ENCODE results near the gene KIF25.

Gene KIF25

DNA sequence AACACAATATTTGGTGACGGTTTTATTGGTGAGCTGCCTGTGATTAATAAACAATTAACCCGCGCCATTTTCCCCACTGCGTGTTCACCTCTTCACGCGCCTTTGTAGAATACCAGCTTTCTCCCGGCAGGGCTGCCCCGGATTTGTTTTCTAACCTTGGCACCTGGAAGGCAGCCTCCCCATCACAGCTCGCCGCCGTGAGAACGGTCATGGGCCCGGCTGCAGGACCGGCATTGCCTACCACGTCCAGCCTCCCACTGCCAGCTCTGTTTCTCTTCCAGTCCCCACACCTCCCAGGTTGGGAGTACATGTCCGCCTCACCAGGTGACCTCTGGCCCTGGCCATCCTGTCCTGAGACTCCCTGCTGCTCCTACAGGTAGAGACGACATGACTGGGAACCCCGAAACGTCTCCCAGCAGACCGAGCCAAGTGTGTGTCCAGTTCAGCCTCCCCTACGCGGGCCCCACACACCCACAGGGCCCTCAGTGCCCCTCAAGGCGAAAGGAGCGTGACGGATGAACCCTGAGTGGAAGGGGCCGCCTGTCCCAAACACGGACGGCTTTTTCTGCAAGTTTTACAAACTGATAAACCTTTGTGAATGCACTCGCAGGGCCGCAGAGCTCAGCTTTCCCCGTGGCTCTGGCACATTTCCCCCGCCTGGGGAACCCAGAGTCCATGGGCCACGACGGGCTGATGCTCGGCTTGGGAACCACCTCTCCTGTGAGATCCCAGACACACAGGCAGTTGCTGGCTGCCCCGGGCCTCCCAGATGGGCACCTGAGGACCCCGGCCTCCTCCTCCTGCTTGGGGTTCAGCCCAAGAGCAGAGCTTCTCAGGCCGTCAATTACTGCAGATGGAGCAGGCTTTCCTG, 55.9 kb downstream of the KIF25 start:
- DNase-seq, result no peak

DNA sequence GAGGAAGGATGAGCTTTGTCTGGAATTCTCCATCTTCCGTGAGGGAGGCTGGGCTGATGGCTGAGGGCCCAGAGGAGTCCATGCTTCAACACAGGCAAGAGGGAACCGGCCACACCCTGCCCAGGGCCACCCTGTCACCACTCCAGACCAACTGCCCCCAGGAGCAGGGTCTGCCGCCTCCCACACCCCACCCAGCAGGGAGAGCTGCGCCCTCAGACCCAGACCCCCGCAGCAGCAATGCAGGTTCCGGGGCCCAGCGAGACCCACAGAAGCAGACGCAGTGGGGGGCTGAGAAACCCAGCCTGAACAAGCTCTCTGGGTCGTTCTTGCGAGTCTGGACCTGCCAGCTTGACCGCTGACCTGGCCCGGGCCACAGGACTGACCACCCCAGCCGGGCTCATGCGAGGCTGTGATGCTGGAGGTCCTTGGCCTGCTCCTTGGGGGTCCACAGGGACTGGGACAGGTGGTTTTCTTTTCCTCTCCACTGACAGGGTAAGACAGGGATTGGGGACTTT, 56.5 kb downstream of the KIF25 start:
- DNase-seq, result no peak

DNA sequence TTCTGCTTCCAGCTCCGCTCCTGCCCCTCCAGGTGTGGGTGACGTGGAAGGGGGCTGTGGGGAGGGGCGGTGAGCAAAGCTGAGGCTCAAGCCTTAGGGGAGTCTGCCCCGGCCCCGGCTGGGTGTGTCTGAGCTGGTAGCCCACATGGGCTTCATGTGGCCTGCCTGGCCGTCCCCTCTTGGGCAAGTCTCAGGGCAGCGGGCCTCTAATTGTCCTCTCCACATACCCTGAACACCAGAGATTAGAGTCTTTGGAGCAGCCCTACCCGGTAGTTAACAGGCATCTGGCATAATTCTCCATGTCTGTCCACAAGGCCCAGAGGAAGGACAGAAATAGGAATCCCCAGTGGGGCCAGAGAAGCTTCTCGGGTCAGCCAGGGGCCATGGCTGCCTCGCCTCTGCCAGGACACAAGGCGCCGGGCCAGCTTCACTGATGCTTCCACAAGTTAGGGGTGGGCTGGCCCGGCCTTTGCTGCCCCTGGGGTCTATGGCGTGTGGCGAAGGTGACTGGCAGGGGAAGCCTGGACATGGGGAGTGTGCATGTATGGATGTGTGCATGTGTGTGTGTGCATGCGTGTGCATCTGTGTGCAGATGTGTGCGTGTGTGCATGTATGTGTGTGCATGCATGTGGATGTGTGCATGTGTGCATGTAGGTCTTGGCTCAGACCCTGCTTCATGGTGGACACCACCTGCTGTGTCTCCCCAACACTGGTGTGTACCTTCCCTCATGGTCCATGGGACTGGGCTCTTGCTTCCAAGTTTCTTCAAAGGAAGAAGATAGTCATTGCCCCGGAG, 57.5 kb downstream of the KIF25 start:
- no peak for DNase-seq

DNA sequence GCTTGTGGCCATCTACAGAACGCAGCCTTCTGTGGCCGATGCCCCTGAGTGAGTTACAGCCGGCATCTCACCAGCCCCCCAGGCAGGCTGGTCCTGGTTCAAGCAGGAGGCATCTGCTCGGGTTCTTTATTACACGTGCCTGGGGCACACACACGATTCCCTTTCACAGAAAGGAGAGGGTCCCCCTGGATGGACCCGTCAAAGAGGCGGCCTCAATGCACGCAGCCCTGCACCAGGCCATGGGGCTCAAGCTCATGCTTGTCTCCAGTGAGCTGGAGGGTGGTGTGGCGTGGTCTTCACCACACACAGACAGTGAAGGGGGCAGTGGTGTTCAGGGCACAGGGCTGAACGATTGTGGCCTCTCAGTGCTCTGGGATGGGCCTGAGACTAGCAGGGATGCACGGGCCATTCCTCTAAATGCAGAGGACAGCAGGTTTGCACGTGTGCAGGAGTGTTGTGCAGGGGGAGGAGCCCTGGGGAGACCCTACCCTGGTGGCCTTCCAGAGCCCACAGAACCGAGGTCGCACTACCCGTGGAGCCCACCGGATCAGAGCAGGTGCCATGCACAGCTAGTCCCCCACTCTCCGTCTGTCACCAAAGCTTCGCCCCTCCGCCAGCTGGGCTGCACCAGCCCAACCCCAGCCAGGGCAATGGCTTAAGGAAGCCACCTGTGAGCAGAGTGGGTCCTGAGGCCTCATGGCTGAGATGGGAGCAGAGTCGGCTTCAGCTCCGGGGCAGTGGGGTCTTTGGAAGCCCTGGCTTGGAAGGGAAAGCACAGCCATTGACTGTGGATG, 58.4 kb downstream of the KIF25 start:
- DNase-seq, result no peak

DNA sequence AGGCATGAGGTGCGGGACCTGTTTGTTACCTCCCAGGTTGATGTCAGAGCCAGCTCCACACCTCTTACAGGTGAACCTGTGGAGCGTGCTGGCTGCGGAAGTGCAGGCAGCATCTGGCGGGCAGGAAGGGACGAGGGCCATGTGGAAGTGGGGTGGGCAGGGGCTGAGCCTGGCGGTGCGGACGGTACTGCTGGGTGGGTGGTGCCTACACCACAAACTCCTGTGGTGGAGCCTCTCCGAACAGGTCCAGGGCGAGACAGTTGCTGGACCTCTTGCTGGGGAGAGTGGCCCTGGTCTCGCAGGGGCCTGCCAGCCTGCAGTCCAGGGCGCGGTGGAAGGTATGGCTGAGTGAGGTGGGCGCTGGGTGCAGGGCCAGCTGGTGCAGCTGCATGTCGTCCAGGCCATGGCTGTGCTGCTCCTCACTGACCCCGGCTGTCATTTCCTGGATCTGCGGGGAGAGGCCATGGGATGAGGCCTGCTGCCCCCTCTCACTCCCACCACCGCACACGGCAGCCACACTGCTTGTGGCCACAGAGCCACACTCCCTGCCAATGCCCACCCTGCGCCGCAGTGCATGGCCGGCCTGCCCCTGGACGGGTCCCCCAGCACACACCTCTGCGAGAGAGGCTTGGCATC, 59.5 kb downstream of the KIF25 start:
- no peak for DNase-seq

DNA sequence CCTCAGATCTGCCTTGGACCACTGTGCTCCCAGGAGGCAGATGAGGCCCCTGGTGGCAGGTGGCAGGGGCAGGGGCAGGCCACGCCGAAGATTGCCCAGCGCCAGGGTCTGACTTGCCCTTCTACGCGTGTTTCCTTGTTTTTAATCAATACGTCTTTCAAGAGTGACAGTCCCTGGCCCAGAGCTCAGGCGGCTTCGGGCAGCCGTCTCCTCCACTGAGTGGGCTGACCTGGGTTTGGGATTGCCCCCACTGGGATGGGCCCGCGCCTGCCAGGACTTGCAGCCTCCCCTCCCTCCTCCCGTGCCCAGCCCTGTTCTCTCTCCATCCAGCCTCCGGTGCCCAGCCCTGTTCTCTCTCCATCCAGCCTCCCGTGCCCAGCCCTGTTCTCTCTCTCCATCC, 60.4 kb downstream of the KIF25 start:
- no peak for DNase-seq

DNA sequence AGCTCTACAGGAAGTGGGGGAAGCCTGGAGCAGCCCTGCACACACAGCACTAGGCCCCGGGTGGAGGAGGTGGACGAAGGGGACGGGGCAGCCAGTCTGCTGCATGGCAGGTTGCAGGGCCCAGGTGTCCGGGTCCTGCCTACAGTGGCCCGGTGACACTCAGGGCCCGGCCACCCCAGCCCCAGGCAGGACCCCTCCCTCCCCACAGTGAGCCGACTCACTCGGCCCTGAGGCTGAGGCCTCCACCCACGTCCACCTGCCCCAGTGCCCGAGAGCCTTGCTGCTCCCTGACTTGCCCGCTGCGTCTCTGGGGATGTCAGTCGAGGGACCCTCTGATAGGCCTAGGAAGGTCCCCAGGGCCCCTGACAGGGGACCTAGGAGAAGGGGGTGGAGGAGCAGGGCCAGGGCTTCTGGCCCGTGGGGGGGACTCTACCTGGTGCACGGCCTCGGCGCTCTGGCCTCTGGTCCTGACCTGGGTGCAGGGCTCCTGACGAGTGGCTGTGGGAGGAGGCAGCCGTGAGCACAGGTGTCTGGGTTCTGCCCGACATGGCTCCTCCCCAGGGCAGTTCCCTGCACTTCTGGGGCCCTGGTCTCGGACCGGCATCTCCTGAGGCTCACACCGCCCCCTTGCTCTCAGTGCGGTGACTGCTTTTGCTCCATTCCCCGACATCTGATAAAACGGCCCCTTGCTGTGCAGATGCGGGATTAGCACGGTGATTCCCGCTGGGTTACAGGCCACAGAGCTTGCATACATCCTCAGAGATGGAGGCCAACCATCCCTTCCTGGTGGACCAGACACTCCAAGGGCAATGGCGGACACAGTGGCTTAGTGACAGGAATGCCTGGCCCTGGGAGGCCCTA, 61.5 kb downstream of the KIF25 start:
- DNase-seq, result no peak

DNA sequence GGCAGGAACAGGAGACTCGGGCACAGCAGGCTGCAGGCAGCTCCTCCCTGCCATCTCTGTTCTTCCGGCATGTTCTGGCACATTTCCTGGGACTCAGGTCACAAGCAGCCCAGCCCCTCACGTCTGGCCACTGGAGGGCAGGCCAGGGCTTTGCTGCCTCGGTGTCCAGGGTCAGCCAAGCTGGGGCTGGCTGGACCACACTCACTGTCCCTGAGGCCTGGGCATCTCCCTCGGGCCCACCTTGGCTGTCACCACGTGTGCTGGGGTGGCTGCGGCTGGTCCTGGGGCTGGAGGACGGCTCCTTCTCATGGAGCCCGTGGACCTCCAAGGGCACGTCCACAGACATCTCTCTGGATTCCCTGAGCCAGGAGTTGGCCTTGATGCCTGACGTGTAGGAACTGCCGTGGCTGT, 63.1 kb downstream of the KIF25 start:
- no peak for DNase-seq

DNA sequence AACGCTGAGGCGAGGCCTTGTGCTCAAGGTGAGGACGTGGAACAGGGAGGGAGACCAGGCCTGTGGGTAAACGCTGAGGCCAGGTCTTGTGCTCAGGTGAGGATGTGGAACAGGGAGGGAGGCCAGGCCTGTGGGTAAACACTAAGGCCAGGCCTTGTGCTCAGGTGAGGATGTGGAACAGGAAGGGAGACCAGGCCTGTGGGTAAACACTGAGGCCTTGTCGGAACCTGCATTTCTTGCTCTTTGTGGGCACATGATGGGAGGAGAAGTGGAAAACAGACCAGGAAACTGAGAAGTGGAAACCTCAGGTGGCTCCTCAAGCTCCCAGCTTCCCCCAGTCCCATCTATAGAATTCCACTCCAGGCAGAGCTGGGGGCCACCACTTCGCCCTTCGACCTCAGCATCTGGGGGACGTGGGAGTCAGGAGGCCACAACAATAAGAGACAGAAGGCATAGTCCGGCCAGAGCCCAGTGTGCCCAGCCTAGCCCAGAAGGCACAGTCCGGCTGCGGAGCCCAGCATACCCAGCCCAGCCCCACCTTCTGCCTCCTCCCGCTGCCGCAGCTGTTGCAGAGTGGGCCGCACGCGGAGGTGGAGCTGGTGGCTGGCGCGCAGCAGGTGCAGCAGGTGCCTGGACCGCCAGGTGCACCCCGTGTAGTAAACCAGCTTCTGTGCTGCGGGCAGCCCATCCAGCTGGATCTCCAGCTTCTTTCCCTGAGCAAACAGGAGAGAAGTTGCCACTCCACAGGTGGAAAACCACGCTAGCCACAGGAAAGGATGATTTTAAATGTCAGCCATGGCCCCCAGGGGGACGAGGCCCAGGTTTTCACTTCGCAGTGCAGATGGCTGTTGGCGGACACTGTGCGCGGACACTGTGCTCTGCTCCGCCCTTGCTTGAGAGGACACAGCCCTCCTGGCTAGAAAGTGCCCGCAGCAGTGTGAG, 64.1 kb downstream of the KIF25 start:
- no peak for DNase-seq

DNA sequence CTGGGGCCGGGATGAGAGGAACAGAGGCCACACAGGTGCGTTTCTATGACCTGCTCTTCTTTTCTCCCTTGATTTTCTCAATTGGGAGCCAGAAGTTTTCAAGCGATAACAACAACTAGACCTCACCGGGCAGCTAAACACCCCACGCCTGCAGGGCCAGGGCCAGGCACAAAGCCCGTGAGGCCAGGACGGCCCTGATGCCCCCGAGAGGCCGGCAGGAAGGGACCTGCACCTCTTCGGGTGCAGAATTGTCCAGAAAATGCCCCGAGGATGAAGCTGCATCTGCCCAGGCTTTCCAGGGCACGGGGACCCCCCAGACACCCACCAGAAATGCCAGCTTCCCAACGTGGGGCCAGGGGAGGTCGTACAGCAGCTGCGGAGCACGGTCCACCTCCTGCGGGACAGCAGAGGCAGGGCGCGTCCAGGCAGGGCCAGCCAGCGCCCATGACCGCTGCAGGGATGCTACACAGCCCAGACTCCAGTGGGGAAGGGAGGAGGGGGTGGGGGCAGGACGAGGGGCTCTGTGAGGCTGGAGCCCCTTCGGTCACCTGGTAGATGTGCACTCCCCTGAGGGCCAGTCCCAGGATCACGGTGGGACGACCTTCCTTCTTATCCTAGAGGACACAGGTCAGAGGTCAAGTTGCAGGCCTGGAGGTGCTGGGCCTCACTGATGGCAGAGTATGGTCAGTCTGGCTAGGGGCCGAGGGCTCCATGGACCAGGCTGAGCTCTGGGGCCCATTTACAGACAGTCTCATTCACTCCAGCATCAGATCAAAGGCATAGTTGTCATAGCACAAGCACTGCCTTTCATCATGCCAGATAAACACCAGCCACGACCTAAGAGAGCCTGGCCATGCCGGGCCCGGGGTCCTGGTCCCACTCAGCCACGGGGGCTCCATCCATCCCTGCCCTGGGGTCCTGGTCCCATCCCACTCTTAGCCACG, 65.1 kb downstream of the KIF25 start:
- DNase-seq, result no peak

DNA sequence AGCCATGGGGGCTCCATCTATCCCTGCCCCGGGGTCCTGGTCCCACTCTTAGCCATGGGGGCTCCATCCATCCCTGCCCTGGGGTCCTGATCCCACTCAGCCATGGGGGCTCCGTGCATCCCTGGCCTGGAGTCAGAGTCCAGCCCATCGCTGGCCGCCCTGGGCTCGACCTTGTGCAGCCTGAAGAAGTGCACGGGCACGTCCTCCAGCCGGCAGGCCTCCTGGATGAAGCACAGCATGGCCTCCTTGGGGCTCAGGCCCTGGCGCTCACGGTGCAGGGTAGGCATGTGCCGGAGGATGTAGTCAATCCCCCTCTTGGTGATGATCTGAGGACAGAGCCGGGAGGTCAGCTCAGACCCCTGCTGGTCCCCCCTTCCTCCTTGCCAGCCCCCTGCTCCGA, 66.0 kb downstream of the KIF25 start:
- DNase-seq, result no peak

DNA sequence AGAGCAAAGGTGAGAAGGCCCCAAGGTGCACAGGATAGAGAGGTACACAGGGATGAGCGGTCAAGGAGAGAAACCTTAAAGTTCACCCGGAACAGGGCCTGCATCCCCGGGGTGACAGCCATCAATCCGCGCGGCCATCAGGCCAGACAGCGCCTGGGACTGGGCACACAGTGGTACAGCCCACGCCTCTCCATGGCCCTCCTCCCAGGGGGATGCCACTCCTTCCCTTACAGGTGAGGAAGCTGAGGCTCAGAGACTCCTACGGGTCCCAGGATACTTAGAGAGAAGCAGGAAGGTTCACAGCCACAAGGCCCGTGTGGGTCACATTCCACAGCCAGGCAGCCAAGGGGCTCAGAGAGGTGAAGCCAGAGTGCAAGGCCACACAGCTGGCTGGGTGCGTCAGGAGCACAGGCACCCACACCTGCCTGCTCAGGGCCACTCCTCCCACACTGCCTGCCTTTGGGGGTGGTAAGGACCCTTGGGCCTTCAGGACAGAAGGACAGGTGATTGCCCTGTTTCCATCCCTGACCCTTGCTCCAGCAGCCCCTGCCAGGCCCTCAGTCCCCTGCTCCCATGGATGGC, 66.8 kb downstream of the KIF25 start:
- no peak for DNase-seq

DNA sequence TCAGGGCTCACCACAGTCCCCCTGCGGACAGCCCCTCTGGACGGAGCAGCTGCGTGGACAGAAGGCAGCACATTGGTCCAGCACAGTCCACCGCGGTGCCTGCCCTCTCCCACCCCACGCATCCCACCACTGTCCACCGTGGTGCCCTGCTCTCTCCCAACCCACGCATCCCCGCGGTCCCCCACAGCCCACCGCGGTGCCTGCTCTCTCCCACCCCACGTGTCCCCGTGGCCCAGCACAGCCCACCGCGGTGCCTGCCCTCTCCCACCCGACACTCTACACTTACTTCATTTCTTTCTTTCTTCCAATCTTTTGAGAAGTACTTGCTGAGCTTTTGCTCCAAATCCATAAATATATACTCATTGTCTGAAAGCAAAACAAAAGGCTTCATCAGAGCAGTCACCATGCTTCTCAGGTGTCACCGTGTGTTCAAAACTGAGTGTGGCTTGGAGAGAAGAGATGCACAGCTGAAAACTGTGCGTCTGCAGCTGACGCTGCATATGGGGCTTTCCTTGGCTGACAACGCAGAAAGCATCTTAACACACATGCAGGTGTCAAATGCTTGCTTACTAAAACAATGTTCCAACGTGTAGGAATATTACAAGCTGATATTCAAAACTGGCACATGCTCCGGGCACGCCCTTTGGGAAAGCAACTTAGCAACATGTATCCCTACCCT, 69.7 kb downstream of the KIF25 start:
- DNase-seq, result no peak

DNA sequence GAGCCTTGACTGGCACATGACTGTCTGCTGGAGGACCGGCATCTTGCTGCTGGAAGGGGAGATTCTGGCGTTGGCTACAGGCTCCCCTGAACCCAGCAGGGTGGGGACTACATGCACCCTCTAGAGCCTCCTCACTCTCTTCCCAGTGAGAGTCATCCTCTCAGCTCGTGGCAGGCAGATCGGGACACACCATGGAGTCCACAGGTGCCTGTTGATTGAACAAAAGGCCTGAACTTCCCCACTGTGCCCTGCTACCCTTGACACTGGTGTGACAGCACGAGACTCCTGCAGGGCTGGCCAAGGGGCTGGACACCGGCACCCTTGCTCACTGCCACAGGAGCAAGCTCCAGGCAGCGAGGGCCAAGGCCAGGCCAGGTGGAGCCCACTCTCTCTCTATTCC, 73.3 kb downstream of the KIF25 start:
- DNase-seq, result no peak

DNA sequence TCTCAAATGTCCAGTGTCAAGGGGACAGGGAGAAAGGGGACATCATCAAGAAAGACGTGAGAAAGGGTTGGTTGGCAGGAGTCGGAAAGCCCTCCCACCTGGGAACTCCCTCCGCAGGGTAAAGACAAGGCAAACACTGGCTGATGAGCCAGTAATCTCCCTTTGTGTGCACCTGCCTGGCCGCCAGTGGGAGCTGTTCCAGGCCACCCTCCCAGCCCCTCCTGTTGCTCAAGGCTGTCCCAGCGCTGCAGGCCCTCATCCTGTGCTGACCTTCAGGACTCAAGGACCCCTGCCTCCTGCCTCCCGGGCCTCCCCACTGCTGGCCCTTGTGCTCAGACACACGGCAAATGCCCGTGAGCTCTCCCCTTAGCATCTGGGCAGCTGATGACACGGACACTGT, 74.1 kb downstream of the KIF25 start:
- no peak for DNase-seq

DNA sequence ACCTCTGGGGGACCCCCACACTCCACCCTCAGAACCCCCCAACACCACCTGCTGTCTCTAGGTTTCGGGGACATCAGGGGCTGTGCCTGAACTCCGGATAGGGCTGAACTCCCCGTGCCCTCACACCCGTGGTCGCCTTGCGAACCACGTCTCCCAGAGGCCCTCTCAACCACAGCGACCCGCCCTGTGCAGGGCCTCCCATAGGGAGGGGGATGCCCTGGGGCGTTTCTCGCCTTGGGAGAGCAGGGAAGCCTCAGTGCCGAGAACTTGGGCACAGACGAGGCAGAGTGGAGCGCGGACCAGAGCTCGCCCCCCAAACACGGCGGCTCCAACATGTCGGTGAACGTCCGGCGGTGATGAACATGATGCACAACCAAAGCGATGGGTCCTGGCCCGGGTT, 74.8 kb downstream of the KIF25 start:
- DNase-seq, result no peak

DNA sequence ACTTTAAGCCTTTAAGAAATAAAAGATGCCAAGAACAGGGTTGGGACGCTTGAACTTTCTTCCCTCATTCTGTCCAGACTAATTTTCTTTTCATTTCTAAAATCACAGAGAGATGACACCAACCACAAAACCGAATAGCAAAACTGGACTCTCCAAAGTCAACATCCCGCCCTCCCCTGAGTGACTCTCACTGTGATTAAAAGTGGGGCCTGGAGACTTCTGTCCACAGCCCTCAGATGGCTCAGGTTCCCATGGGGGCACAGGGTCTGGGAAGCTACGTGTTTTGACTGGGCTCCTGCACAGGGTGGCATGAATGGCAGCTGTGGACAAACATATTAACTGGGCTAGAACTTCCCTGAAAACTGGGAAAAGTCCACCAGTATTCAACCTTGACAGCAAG, 75.3 kb downstream of the KIF25 start:
- DNase-seq, result no peak
